NOMO-1 treated with DMSO at 0.1 percent for 48 hours (cell line): ENCODE measurements around the gene DTX1.
"Not testable (repeated sequence)": the region's sequence is repeated elsewhere in the genome, so short reads cannot be mapped to it uniquely, and the experiment has no call there.

Source experiments
- DNase-seq: peaks from one replicate; lab custom pipeline; 2025; ENCODE audit not compliant: unreplicated experiment; lab: John Stamatoyannopoulos, UW

DTX1 gene

GRCh38 chr12:113112043-113112899 is 55.7 kb downstream of the DTX1 start:
- no peak for DNase-seq

- no peak for DNase-seq
These were observed 56.9 kb downstream of the DTX1 start for GRCh38 chr12:113113397-113113796.

- no peak for DNase-seq
These were observed 58.1 kb downstream of the DTX1 start for GRCh38 chr12:113114447-113115178.

GRCh38 chr12:113115455-113116126 is 59.1 kb downstream of the DTX1 start:
- DNase-seq = no peak

DNA sequence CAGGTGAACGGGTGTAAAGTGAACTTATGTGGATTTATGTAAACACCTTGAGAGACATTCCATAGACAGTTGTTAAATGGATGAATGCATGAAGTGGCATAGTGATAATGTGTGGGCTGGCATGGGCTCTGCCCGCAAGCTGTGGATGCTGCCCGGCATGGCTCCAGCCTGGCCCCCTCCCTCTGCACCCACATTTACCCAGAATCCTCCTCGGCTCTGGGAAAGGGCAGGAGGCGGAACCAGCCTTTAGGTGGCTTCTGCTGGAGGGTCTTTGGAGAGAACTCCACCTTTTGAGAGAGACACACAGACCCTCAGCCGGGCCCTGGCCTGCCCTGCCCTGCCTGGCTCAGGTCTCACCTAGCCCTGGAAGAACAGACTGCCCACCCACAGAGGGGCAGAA is 60.3 kb downstream of the DTX1 start:
- no peak for DNase-seq

GRCh38 chr12:113117684-113118083 is 61.2 kb downstream of the DTX1 start:
- not testable (repeated sequence) for DNase-seq

DNA sequence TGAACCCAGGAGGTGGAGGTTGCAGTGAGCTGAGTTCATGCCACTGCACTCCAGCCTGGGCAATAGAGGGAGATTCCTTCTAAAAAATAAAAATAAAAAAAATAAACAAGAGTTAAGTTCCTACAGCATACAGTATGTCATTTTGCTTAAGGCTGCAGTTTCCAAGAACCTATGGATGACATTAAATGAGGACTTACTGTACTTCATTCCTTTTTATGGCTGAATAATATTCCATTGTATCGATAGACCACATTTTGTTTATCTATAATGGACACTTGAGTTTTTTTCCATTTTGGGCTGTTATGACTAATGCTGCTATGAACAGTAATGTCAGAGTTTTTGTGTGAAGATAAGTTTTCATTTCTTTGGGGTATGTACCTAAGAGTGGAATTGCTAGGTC is 61.6 kb downstream of the DTX1 start:
- no peak for DNase-seq

- no peak for DNase-seq
These were observed 63.6 kb downstream of the DTX1 start for GRCh38 chr12:113119980-113120669.

DNA sequence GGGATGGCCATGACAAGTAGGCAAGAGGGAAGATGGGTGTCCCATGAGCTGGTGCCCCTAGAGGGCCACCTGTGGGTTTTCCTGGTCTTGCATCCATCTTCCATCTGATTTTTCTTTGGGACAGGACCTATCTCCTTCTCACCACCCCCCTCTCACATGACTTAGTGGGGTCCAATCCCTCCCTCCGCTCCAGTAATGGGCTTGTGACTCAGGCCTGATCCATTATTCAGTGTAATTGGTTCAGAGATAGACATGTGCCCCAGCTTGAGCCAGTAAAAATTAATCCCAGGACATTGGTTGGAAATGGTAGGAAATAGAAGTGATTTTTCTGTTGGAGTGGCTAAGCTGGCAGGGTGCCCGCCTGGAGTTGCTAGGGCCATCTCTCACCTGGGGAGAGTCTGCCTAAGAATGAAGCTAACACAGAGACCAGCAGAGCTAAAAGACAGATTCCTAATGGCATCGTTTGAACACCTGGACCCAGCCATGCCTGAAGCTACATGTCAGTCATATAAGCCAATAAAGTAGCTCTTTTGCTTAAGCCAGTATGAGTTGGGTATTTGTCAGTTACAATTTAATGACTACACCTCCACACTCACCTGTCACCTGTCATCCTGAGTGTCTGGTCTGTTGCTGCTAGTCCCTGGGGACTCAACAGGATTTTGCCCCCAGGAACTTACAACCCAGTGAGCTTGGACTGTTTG is 64.3 kb downstream of the DTX1 start:
- DNase-seq = no peak

DNA sequence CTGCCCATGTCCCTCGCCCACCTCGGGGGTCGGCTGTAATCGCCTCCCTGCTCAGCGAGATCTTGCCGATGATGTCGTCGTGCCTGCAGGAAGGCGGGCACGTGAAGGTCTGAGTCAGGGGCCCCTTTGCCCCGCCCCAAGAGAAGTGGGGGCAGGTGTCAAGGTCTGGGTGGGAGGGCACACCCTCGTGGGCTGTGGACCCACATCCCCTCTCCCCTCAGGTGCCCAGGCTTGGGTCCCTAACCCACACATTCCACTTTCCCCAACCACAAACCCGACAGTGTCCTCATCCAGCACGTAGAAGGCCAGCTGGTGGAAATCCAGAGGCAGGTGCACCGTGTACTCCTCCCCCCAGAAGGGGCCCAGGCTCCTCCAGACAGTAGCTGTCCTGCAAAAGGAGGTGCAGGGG is 71.3 kb downstream of the DTX1 start:
- DNase-seq = no peak

DNA sequence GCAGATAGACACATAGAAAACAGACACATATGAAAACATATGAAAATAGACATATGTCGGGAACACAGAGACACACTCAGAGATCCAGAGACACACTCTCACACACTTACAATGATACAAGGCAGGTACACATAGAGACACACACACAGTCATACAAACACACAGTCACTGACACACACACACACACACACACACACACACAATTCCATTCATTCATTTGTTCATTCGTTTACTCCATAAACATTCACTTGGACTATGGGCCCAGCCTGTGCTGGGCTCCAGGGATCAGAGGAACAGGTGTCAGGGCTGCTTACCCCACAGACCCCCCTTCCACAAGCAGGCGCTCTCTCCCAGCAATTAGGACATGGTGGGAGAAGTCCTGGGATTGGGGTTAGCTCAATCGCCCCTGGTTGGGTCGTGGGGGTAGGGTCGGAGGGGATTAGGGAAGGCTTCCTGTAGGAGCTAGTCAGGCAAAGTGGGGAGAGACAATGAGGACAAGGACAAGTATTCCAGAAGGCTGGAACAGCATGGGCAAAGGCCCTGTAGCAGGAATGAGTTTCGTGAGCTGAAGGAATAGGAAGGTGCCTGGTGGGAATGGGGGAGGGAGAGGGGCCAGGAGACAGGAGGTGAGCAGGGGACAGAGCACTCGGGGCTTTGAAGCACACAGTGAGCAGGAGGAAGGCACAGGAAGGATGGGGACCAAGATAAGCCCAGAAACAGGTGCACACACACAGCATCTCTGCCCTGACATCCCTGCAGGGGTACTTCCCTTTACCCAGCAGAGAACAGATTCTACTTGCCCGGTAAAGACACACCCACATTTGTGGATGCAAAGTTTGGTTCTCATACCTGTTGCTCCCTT is 72.5 kb downstream of the DTX1 start:
- DNase-seq = no peak

DNA sequence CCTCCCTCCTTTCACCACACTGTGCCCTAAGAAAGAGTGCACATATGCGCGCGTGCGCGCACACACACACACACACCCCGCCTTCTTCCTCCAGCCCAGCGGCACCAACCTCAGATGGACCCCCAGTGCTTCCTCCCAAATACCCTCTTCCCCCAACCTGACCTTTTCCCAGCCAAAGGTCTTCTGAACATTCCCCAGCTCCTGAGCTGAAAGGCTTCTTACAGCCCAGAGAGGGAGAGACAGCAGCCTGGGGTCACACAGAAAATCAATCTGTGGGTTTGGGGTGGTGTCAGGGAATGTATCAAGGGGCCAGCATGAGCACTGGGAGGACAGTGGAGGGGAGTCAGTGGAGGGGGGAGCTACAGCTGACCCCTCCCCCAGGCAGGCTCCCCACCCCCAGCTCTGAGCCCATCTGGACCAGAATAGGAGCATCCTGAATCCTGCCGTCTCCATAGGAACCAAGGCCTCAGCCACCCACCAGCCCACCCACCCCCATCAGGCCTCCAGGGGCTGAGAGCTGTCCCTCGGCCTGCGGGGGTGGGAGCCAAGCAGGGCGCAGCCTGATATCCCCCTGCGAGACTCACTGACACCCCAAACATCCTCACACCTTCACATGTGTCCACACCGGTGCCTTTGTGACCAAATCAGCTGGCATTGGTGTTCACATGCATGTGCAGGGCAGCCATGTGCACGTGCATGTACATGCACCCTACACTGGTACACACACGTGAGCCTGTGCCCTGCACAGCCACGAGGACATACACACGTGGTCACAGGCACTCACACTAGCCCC is 73.3 kb downstream of the DTX1 start:
- DNase-seq = no peak

DNA sequence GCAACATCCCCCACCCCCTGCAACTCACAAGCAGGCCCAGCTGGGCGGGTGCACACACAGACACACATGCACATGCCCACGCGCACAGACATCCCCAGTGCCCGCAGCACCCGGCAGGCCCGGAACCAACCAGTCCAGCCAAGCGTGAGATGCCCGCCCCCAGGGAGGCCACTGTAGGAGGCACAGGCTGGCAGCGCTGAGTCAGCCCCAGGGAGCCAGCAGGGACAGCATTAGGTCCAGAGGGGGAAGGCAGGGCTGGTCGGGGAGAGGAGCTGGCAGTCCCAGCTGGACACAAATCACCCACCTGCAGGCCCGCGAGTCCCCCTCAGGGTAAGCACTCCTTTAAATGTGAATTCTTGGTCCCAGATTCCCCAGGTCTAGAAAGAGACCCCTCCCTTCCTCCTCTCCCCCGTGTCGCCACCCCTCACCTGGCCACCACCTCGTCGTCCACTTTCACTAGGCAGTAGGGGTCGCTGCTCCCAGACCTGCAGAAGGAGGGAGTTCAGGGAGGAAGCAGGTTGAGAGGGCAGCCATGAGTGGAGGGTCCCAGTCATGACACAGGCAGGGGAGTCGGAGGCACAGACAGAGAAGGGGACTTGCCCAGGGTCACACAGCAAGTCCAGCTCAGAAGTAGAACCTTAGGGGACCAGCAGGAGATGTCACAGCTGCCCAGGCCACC is 74.1 kb downstream of the DTX1 start:
- no peak for DNase-seq

GRCh38 chr12:113131556-113131955 is 75.0 kb downstream of the DTX1 start:
- DNase-seq = no peak

GRCh38 chr12:113133036-113133435 is 76.5 kb downstream of the DTX1 start:
- DNase-seq = no peak

DNA sequence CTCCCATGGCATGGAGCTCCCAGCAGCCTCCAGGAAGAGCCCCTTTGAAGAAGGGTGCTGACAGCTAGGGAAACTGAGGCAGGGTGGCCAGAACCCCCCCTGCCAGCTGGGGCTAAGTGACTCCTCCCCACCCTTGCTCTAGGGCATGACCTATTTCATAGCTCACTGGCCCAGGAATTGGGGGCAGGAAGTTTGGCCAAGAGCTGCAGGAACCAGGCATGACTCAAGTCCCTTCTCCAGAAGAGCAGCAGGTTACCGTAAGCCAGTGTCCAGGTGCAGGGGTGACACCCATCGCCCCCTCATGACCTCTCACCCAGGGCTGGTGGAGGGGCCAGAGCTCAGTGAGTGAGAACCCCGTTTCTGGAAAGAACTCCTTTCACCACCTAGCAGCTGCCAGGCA is 77.1 kb downstream of the DTX1 start:
- DNase-seq = no peak

- no peak for DNase-seq
These were observed 77.5 kb downstream of the DTX1 start for GRCh38 chr12:113134071-113134470.

DNA sequence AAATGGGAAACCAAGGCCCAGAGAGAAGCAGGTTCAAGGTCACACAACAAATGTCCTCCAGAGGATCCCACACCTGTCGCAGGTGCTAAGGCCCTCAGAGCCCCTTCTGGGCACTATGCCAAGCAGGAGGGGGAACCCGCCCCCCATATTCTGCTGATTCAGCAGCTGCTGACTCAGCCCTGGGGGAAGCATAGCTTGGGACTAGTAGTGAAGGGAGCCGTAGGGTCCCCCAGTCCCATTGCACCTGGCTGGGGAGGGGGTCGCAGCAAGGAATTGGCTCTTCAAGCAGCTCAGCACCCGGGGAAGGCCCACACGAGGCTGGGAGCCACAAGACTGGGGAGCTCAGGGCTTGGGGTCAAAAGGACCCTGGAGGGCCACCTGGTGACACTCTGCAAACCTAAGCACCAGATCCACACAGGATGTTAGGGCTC is 78.0 kb downstream of the DTX1 start:
- DNase-seq = no peak
